Fibroblast of the aortic adventitia (primary cell): ENCODE results near the gene SYTL2. TPM values are rescaled to one million over a fixed set of nuclear protein-coding genes. Genes with fewer than 3 reads are reported as not detected.
A peak's percentile ranks its signal among the peaks of the same experiment; 100 is the strongest.

Experiments
- DNase-seq: peaks from one replicate; pipeline ENCODE4 v3.0.0-alpha.2; 2010; ENCODE audit warnings: low read depth
- H3K4me3 ChIP-seq: 2 replicates; pipeline ENCODE4 v1.5.1; 2011; ENCODE audit warnings: low read depth, mild to moderate bottlenecking, control low read depth, low read length, moderate library complexity
- CTCF ChIP-seq: IDR thresholded peaks from 2 replicates; pipeline ENCODE4 v1.5.1; 2011; ENCODE audit warnings: mild to moderate bottlenecking, low read length, control low read depth, inconsistent platforms; ENCODE audit not compliant: insufficient read depth
- total RNA-seq: library from RNA; depleted of rRNA; stranded (reverse); fragments of >200 nt; gene quantifications from 2 replicates; pipeline ENCODE4 v1.2.3, GENCODE V29; 2012; ENCODE audit warnings: low replicate concordance

SYTL2 gene
- total RNA-seq, 1 donor: 5.2 TPM

- peak; percentile 48 for DNase-seq
- TF ChIP-seq CTCF: no peak
- H3K4me3 ChIP-seq: no peak overlapping the region
Observed at GRCh38 chr11:85724748-85725465, 86.0 kb downstream of the SYTL2 start.

- DNase-seq: no peak
- H3K4me3 ChIP-seq: no peak overlapping the region
- TF ChIP-seq CTCF: no peak
Observed at GRCh38 chr11:85723088-85723487, 87.9 kb downstream of the SYTL2 start.

- no peak overlapping the region for H3K4me3 ChIP-seq
- no peak for DNase-seq
- TF ChIP-seq CTCF: no peak
Observed at GRCh38 chr11:85721191-85721590, 89.8 kb downstream of the SYTL2 start.

- TF ChIP-seq CTCF: no peak
- peak; percentile 95 for DNase-seq
- peak overlapping the region; percentile 23 for H3K4me3 ChIP-seq
Observed at GRCh38 chr11:85718991-85719807, 91.7 kb downstream of the SYTL2 start.

- peak; percentile 10 for DNase-seq
- TF ChIP-seq CTCF: no peak
- peak overlapping the region; percentile 23 for H3K4me3 ChIP-seq
Observed at GRCh38 chr11:85718126-85718943, 92.6 kb downstream of the SYTL2 start.

- H3K4me3 ChIP-seq: no peak overlapping the region
- TF ChIP-seq CTCF: no peak
Observed at GRCh38 chr11:85717429-85717828, 93.5 kb downstream of the SYTL2 start.

More at GRCh38 chr11:85717429-85717828, 93.5 kb downstream of the SYTL2 start:
- DNase-seq: no peak
